Erythroblast (primary cell): ENCODE measurements around the gene AOAH.

Experiments used
- GATA1 ChIP-seq: IDR thresholded peaks from 2 replicates; pipeline ENCODE4 v1.6.1; 2011; ENCODE audit warnings: low read depth, mild to moderate bottlenecking, control low read depth, low read length, moderate library complexity
- POLR2A ChIP-seq: IDR thresholded peaks from 2 replicates; pipeline ENCODE4 v1.6.1; 2011; ENCODE audit warnings: mild to moderate bottlenecking, low read length

DNA sequence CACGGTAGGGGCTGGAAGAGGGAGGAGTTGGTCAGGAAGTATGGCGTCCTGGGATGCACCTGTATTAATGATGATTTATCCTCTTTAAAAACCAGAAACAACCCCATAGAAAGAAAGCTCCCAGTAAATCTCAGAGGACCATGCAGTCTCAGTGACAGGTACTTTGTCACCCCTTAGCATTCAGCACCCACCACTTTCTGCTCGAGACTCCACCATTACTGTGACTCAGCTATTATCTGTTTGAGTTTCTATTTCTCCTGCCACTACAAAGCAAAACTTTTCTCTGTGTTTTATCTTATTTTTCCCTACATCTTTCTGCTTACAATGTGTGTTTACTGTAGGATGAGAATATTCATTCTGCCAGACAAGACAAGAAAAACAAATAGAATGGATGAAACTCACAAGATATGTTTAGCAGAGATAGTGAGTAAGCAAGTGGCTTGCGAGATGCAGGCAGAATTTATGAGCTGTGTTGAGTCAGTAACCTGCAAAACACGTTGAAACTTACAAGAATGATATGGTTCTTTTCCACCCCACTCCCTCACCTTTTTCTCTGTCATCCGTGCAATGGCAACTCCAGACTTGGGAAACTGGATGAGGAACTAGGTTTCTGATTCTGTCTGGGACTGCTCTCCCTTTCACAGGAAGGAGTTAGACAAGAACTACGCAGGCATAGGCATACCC lies 127.1 kb downstream of the AOAH start:
- TF ChIP-seq POLR2A (no peak), GATA1 (no peak)
